ENCODE data around the gene ZNF418. TPM values are rescaled to one million over a fixed set of nuclear protein-coding genes. Genes with fewer than 3 reads are reported as not detected.
"Not testable (repeated sequence)": the region's sequence is repeated elsewhere in the genome, so short reads cannot be mapped to it uniquely, and the experiment has no call there.

The ZNF418 gene
- polyA plus RNA-seq, 1 of the 3 experiments (the other 2 are of a cell fraction), result 0.07 TPM

GRCh38 chr19:57927587-57927986 is 7.6 kb downstream of the ZNF418 start:
- Histone ChIP-seq H3K27ac (ENCODE audit: low read depth in 2 of 2, low read length in 1 of 2) (no peak overlapping the region), H3K4me1 (ENCODE audit: control insufficient read depth in 1 of 2, insufficient read depth in 2 of 2, low read depth in 1 of 2, low read length in 1 of 2) (no peaks in the 10 kb centered on the region), H3K36me3 (replicated peaks in 1 of 2; ENCODE audit: control insufficient read depth in 1 of 2, insufficient read depth in 2 of 2, low read length in 1 of 2) (no peaks in the 10 kb centered on the region), H3K9me2 (no peaks in the 10 kb centered on the region), H4K20me1 (ENCODE audit: insufficient read depth) (no peaks in the 10 kb centered on the region), H3K4me3 (ENCODE audit: low read depth in 2 of 2, low read length in 1 of 2) (no peak overlapping the region), H3K79me2 (ENCODE audit: insufficient read depth) (no peaks in the 10 kb centered on the region), H3F3A (replicated peaks; ENCODE audit: insufficient read depth) (no peaks in the 10 kb centered on the region), H3K27me3 (ENCODE audit: insufficient read depth) (no peaks in the 10 kb centered on the region), H3K4me2 (no peak overlapping the region), H2AFZ (ENCODE audit: low read depth) (no peak overlapping the region), H3K9me3 (no peaks in the 10 kb centered on the region), H3K9ac (no peak overlapping the region)
- TF ChIP-seq FOSL2 (IDR thresholded peaks at IDR 0.05; ENCODE audit: borderline replicate concordance, low read depth) (no peak), ELF1 (IDR thresholded peaks at IDR 0.05) (no peak), MXI1 (IDR thresholded peaks at IDR 0.05; ENCODE audit: low read depth, low read length) (no peak), CHD2 (IDR thresholded peaks at IDR 0.05; ENCODE audit: low read length, partially characterized antibody) (no peak), EP300 (IDR thresholded peaks at IDR 0.05; ENCODE audit: borderline replicate concordance in 1 of 2, low read depth in 1 of 2, low read length in 1 of 2) (no peak), FOXM1 (IDR thresholded peaks at IDR 0.05; ENCODE audit: low read depth) (no peak), USF1 (IDR thresholded peaks at IDR 0.05; ENCODE audit: borderline replicate concordance, low read depth) (no peak), MAX (IDR thresholded peaks at IDR 0.05; ENCODE audit: low read depth) (no peak), NRF1 (IDR thresholded peaks at IDR 0.05; ENCODE audit: low read depth, low read length) (no peak), JUND (IDR thresholded peaks at IDR 0.05) (no peak), POLR2AphosphoS5 (IDR thresholded peaks at IDR 0.05; ENCODE audit: low read depth, low read length) (no peak)
- POLR2A ChIA-PET, result no interaction called here
- DNase-seq, result no peak
- CTCF ChIA-PET, result no interaction called here
- 67% methylated on average over 4 of the region's 4 CpGs for WGBS (ENCODE audit: low lambda C conversion rate)

GRCh38 chr19:57916168-57916995 is 18.8 kb downstream of the ZNF418 start, which contains the start of gene ZNF417:
Gene ZNF417, minus strand, starts transcription at chr19:57916592. Its CDS starts 181 bp downstream, at chr19:57916411.
- peaks cover 3 to 20% of the 10 kb centered on the region in 2 experiments for H3K36me3 ChIP-seq (replicated peaks in 1 of 2; ENCODE audit: control insufficient read depth in 1 of 2, insufficient read depth in 2 of 2, low read length in 1 of 2)
- H3K9me3 ChIP-seq; H3K9me2 ChIP-seq; H3K27me3 ChIP-seq (ENCODE audit: insufficient read depth); H4K20me1 ChIP-seq (ENCODE audit: insufficient read depth); H3K27ac ChIP-seq (ENCODE audit: low read depth in 2 of 2, low read length in 1 of 2); H3F3A ChIP-seq (replicated peaks; ENCODE audit: insufficient read depth): not testable (repeated sequence)
- peaks cover 0 to 10% of the 10 kb centered on the region in 2 experiments; a peak in 2 of 4 replicates for H3K4me1 ChIP-seq (ENCODE audit: control insufficient read depth in 1 of 2, insufficient read depth in 2 of 2, low read depth in 1 of 2, low read length in 1 of 2)
- 2% methylated on average over 33 of the region's 51 CpGs for WGBS (ENCODE audit: low lambda C conversion rate)
- peak within 1 kb of the TSS; percentile 99 for H2AFZ ChIP-seq (ENCODE audit: low read depth)
- peak; percentile 90 for DNase-seq
- ChIA-PET CTCF (interaction anchor here (0.9 to 1.3 kb wide), 4 partner anchors 98 to 509 kb away, joined by 3 to 4 read pairs (median 3); partner anchors contain the start of gene ZNF552), POLR2A (interaction anchor here (1.0 kb wide), 2 partner anchors 27 to 102 kb away, joined by 3 read pairs; partner anchors contain the start of gene ZNF552)
- H3K9ac ChIP-seq, result peak within 1 kb of the TSS; percentile 68
- H3K4me3 ChIP-seq (ENCODE audit: low read depth in 2 of 2, low read length in 1 of 2), result peak within 1 kb of the TSS; percentile 78 to 92
- TF ChIP-seq CTCF (IDR thresholded peaks at IDR 0.05) (peak; percentile 54), ELF1 (IDR thresholded peaks at IDR 0.05) (peak; percentile 89), RCOR1 (IDR thresholded peaks at IDR 0.05; ENCODE audit: low read length) (peak; percentile 35; the same call in 1 of the 2 replicates), RAD21 (IDR thresholded peaks at IDR 0.05; ENCODE audit: low read length) (peak; percentile 28; the same call in 1 of the 2 replicates), YY1 (IDR thresholded peaks at IDR 0.05; ENCODE audit: low read depth) (peak; percentile 82; the same call in 1 of the 2 replicates), POLR2AphosphoS5 (IDR thresholded peaks at IDR 0.05; ENCODE audit: low read depth, low read length) (peak; percentile 71), MXI1 (IDR thresholded peaks at IDR 0.05; ENCODE audit: low read depth, low read length) (peak; percentile 58; the same call in 1 of the 2 replicates), MAX (IDR thresholded peaks at IDR 0.05; ENCODE audit: low read depth) (0 out of 2 replicates have a peak, but pooled peaks have one; percentile 20), GABPA (IDR thresholded peaks at IDR 0.05; ENCODE audit: low read depth) (peak; percentile 89), USF1 (IDR thresholded peaks at IDR 0.05; ENCODE audit: borderline replicate concordance, low read depth) (peak; percentile 27; the same call in 1 of the 2 replicates), PBX3 (IDR thresholded peaks at IDR 0.05) (peak; percentile 99), CHD2 (IDR thresholded peaks at IDR 0.05; ENCODE audit: low read length, partially characterized antibody) (peak; percentile 85)
- H3K4me2 ChIP-seq, result peak within 1 kb of the TSS; percentile 80
- H3K79me2 ChIP-seq (ENCODE audit: insufficient read depth), result peaks cover 38% of the 10 kb centered on the region
